ENCODE data around the gene SERTM2. TPM values are rescaled to one million over a fixed set of nuclear protein-coding genes. Genes with fewer than 3 reads are reported as not detected.
"Not testable (repeated sequence)": the region's sequence is repeated elsewhere in the genome, so short reads cannot be mapped to it uniquely, and the experiment has no call there.

Gene SERTM2
- total RNA-seq, 2 experiments from 2014 or later, result not detected

DNA sequence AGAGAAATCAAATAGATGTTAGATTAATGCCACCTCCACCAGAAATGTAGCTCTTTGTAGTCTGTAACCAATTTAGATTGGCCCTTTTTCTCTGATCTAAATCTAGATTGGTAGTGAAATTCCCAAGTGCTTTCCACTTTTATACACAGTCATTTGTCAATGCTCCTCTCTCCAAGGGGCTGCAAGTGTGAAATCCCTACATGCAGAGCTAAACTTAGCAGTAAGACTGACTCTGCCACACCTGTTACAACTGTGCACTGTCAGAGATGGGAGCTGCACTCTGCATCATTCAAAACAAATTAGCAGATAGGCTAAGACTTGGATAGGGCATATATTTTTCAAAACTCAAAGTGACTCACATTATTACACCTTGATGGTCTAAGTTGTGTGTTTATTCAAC is 9.1 kb downstream of the SERTM2 start:
- POLR2A ChIA-PET, result no interaction called here
- H2AFZ ChIP-seq (ENCODE audit: low read length), result no peak overlapping the region
- TF ChIP-seq, protein P1, sequence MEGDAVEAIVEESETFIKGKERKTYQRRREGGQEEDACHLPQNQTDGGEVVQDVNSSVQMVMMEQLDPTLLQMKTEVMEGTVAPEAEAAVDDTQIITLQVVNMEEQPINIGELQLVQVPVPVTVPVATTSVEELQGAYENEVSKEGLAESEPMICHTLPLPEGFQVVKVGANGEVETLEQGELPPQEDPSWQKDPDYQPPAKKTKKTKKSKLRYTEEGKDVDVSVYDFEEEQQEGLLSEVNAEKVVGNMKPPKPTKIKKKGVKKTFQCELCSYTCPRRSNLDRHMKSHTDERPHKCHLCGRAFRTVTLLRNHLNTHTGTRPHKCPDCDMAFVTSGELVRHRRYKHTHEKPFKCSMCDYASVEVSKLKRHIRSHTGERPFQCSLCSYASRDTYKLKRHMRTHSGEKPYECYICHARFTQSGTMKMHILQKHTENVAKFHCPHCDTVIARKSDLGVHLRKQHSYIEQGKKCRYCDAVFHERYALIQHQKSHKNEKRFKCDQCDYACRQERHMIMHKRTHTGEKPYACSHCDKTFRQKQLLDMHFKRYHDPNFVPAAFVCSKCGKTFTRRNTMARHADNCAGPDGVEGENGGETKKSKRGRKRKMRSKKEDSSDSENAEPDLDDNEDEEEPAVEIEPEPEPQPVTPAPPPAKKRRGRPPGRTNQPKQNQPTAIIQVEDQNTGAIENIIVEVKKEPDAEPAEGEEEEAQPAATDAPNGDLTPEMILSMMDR (conservative IDR thresholded peaks at IDR 0.05; ENCODE audit: low read length), result no peak
- no peak for TF ChIP-seq EZH2phosphoT487 (IDR thresholded peaks at IDR 0.05; ENCODE audit: borderline replicate concordance, low read depth, low read length)
- H3K9me2 ChIP-seq (ENCODE audit: insufficient read depth, low read length), result no peaks in the 10 kb centered on the region
- CTCF ChIA-PET (ENCODE audit: unreplicated experiment), result no interaction called here
- no peak overlapping the region for H3K4me2 ChIP-seq (ENCODE audit: low read length)
- no peaks in the 10 kb centered on the region for H3K4me1 ChIP-seq (ENCODE audit: insufficient read depth, low read length, poor library complexity, severe bottlenecking)
- H4K20me1 ChIP-seq (ENCODE audit: insufficient read depth, low read length), result no peaks in the 10 kb centered on the region
- no peaks in the 10 kb centered on the region for H3K9me3 ChIP-seq (ENCODE audit: low read length)
- no peaks in the 10 kb centered on the region for H3K79me2 ChIP-seq (ENCODE audit: insufficient read depth, low read depth, low read length)
- H3K27ac ChIP-seq (ENCODE audit: low read depth, low read length, poor library complexity, severe bottlenecking), result no peak overlapping the region
- H3K36me3 ChIP-seq (ENCODE audit: insufficient read depth, low read length), result no peaks in the 10 kb centered on the region
- H3K4me3 ChIP-seq (ENCODE audit: low read depth, low read length, poor library complexity, severe bottlenecking), result no peak overlapping the region
- BruUV-seq (replicated peaks), result no TSS peak
- intact Hi-C loops (cut with micrococcal nuclease; ENCODE audit: unreplicated experiment), result no loop called here
- no peak for DNase-seq (ENCODE audit: low spot score)

DNA sequence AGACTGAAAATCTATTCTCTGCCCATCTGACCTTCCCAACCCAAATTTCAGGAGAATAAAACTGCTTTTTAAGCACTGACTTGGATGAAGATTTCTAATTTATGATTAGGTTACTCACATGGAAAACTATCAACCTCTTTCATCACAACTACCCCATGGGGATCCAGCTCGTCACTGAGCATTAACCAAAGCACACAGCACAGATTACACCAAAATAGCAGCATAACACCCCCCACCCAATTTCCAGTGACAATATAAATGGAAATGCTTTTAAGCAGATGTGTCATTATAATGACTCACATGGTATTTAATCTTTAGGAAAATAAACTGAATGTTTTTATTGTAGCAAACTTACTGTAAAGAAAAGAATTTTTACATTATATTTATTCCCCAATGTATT is 9.7 kb downstream of the SERTM2 start:
- POLR2A ChIA-PET, result no interaction called here
- BruUV-seq (replicated peaks), result no TSS peak

DNA sequence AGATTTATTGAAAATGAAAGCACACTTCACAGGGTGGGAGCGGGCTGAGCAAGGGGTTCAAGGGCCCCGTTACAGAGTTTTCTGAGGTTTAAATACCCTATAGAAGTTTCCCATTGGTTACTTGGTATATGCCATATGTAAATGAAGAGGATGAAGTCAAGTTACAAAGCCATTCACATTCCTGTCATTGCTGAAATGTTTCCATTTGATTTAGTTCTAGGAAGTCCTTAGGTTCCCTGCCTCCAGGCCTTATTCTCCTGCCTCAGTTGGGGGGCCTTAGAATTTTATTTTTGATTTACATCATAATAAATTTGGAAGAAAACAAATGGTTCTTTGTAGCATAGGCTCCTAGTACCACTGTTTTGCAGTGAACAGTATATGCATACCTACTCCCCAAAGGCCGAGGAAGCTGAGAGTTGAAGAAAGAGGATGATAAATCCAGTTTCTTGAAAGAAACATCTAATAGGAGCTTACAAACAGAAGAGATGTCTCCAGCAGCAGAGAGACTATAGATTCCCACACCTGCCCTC is 31.8 kb downstream of the SERTM2 start:
- no peaks in the 10 kb centered on the region for H3K9me3 ChIP-seq (ENCODE audit: low read length)
- intact Hi-C loops (cut with micrococcal nuclease; ENCODE audit: unreplicated experiment), result no loop called here
- no peak overlapping the region for H2AFZ ChIP-seq (ENCODE audit: low read length)
- no peak overlapping the region for H3K4me3 ChIP-seq (ENCODE audit: low read depth, low read length, poor library complexity, severe bottlenecking)
- no peak for DNase-seq (ENCODE audit: low spot score)
- no peaks in the 10 kb centered on the region for H3K36me3 ChIP-seq (ENCODE audit: insufficient read depth, low read length)
- CTCF ChIA-PET (ENCODE audit: unreplicated experiment), result interaction anchor here (0.5 kb wide), 1 partner anchor 98 kb away, joined by 3 read pairs; no protein-coding TSS in a partner anchor
- H3K9me2 ChIP-seq (ENCODE audit: insufficient read depth, low read length), result no peaks in the 10 kb centered on the region
- BruUV-seq (replicated peaks), result no TSS peak
- no peak overlapping the region for H3K27ac ChIP-seq (ENCODE audit: low read depth, low read length, poor library complexity, severe bottlenecking)
- no peaks in the 10 kb centered on the region for H3K79me2 ChIP-seq (ENCODE audit: insufficient read depth, low read depth, low read length)
- no peak overlapping the region for H3K4me2 ChIP-seq (ENCODE audit: low read length)
- no peaks in the 10 kb centered on the region for H3K4me1 ChIP-seq (ENCODE audit: insufficient read depth, low read length, poor library complexity, severe bottlenecking)
- no peaks in the 10 kb centered on the region for H4K20me1 ChIP-seq (ENCODE audit: insufficient read depth, low read length)
- POLR2A ChIA-PET, result interaction anchor here (0.6 to 0.7 kb wide), 2 partner anchors 117 to 126 kb away, joined by 3 read pairs; no protein-coding TSS in a partner anchor
- TF ChIP-seq, protein P1 (conservative IDR thresholded peaks at IDR 0.05; ENCODE audit: low read length), result no peak
- TF ChIP-seq EZH2phosphoT487 (IDR thresholded peaks at IDR 0.05; ENCODE audit: borderline replicate concordance, low read depth, low read length), result no peak

More for the DNA sequence above, 9.7 kb downstream of the SERTM2 start:
- Histone ChIP-seq H3K36me3 (ENCODE audit: insufficient read depth, low read length) (no peaks in the 10 kb centered on the region), H4K20me1 (ENCODE audit: insufficient read depth, low read length) (no peaks in the 10 kb centered on the region), H2AFZ (ENCODE audit: low read length) (no peak overlapping the region), H3K9me2 (ENCODE audit: insufficient read depth, low read length) (no peaks in the 10 kb centered on the region), H3K27ac (ENCODE audit: low read depth, low read length, poor library complexity, severe bottlenecking) (no peak overlapping the region), H3K4me3 (ENCODE audit: low read depth, low read length, poor library complexity, severe bottlenecking) (no peak overlapping the region), H3K9me3 (ENCODE audit: low read length) (no peaks in the 10 kb centered on the region), H3K79me2 (ENCODE audit: insufficient read depth, low read depth, low read length) (no peaks in the 10 kb centered on the region), H3K4me1 (ENCODE audit: insufficient read depth, low read length, poor library complexity, severe bottlenecking) (no peaks in the 10 kb centered on the region), H3K4me2 (ENCODE audit: low read length) (no peak overlapping the region)
- CTCF ChIA-PET (ENCODE audit: unreplicated experiment), result no interaction called here
- intact Hi-C loops (cut with micrococcal nuclease; ENCODE audit: unreplicated experiment), result no loop called here
- DNase-seq (ENCODE audit: low spot score), result no peak
- TF ChIP-seq, protein P1 (conservative IDR thresholded peaks at IDR 0.05; ENCODE audit: low read length), result no peak
- TF ChIP-seq EZH2phosphoT487 (IDR thresholded peaks at IDR 0.05; ENCODE audit: borderline replicate concordance, low read depth, low read length), result no peak

GRCh38 chrX:111549235-111549634 is 37.8 kb downstream of the SERTM2 start:
- H3K36me3 ChIP-seq (ENCODE audit: insufficient read depth, low read length); H4K20me1 ChIP-seq (ENCODE audit: insufficient read depth, low read length); CTCF ChIA-PET (ENCODE audit: unreplicated experiment); H3K27ac ChIP-seq (ENCODE audit: low read depth, low read length, poor library complexity, severe bottlenecking); H2AFZ ChIP-seq (ENCODE audit: low read length); BruUV-seq (replicated peaks); H3K4me3 ChIP-seq (ENCODE audit: low read depth, low read length, poor library complexity, severe bottlenecking); DNase-seq (ENCODE audit: low spot score); intact Hi-C loops (cut with micrococcal nuclease; ENCODE audit: unreplicated experiment); H3K79me2 ChIP-seq (ENCODE audit: insufficient read depth, low read depth, low read length); H3K4me1 ChIP-seq (ENCODE audit: insufficient read depth, low read length, poor library complexity, severe bottlenecking); H3K9me2 ChIP-seq (ENCODE audit: insufficient read depth, low read length); H3K9me3 ChIP-seq (ENCODE audit: low read length); POLR2A ChIA-PET; H3K4me2 ChIP-seq (ENCODE audit: low read length): not testable (repeated sequence)

Measured in OCI-LY7 (cell line).